ENCODE measurements around the gene CD300H.

The CD300H gene

DNA sequence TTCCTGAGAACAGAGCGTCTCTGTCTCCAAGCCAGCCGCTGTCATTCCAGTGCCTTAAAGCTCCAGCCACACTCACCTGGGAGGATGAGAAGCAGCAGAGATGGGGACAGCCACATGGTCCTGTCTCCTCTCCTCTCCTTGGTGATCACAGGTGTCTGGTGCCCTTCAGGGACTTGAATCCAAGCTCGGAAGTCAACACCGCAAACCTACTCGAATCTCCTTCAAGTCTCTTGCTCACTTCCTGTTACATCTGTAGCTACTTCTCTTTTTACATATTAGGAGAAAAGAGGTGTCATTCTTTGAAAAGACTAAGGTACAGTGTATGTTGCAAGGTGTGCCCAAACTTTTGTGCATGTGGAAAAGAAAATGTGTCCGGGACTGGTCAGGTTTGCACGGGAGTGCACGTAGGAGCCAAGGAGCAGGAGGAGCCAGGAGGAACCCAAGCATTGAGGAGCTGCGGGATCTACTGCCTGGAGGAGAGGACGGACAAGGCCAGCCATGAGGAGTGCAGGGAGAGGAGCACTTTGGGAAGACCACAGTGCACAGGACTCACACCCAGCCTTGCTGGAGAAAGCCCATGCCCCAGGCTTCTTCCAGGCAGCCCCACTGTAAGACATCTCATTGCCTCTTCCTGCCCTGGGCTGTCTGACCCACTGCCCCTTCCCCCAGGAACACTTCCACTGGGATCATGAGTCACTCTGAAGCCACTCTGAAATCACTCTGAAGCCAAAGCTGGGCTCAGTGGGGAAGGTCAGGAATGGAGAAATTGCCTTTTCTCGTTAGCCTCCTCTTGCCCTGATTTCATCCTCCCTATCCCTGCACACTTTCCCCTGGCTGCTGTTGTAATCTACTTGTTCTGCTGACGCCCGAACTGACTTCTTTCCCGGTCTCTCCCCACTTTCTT, 25.0 kb upstream of the CD300H start, which contains the start of gene CD300LD:
Gene CD300LD, minus strand, starts transcription at position 197 of the 904 bp plus-strand sequence. Its CDS starts 81 bp downstream, at position 116.
- no peak for TF ChIP-seq RAD21 (IDR thresholded peaks at IDR 0.05; ENCODE audit: low read depth)
- no peak for TF ChIP-seq TEAD4 (IDR thresholded peaks at IDR 0.05)
- TF ChIP-seq ZBTB7A (IDR thresholded peaks at IDR 0.05; ENCODE audit: low read depth): no peak
- no peak for TF ChIP-seq NFIC (IDR thresholded peaks at IDR 0.05)
- no peak for TF ChIP-seq EGR1 (IDR thresholded peaks at IDR 0.05)
- no peak for TF ChIP-seq YY1 (IDR thresholded peaks at IDR 0.05; ENCODE audit: low read depth)
- no peak for TF ChIP-seq EP300 (IDR thresholded peaks at IDR 0.05; ENCODE audit: borderline replicate concordance)
- TF ChIP-seq, protein P1, sequence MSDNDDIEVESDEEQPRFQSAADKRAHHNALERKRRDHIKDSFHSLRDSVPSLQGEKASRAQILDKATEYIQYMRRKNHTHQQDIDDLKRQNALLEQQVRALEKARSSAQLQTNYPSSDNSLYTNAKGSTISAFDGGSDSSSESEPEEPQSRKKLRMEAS (IDR thresholded peaks at IDR 0.05): no peak
- no peak for TF ChIP-seq CEBPB (IDR thresholded peaks at IDR 0.05)
- TF ChIP-seq, protein P2, sequence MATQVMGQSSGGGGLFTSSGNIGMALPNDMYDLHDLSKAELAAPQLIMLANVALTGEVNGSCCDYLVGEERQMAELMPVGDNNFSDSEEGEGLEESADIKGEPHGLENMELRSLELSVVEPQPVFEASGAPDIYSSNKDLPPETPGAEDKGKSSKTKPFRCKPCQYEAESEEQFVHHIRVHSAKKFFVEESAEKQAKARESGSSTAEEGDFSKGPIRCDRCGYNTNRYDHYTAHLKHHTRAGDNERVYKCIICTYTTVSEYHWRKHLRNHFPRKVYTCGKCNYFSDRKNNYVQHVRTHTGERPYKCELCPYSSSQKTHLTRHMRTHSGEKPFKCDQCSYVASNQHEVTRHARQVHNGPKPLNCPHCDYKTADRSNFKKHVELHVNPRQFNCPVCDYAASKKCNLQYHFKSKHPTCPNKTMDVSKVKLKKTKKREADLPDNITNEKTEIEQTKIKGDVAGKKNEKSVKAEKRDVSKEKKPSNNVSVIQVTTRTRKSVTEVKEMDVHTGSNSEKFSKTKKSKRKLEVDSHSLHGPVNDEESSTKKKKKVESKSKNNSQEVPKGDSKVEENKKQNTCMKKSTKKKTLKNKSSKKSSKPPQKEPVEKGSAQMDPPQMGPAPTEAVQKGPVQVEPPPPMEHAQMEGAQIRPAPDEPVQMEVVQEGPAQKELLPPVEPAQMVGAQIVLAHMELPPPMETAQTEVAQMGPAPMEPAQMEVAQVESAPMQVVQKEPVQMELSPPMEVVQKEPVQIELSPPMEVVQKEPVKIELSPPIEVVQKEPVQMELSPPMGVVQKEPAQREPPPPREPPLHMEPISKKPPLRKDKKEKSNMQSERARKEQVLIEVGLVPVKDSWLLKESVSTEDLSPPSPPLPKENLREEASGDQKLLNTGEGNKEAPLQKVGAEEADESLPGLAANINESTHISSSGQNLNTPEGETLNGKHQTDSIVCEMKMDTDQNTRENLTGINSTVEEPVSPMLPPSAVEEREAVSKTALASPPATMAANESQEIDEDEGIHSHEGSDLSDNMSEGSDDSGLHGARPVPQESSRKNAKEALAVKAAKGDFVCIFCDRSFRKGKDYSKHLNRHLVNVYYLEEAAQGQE (IDR thresholded peaks at IDR 0.05; ENCODE audit: low read depth): no peak
- TF ChIP-seq CREB1 (IDR thresholded peaks at IDR 0.05; ENCODE audit: low read depth): no peak
- TF ChIP-seq, protein P3, sequence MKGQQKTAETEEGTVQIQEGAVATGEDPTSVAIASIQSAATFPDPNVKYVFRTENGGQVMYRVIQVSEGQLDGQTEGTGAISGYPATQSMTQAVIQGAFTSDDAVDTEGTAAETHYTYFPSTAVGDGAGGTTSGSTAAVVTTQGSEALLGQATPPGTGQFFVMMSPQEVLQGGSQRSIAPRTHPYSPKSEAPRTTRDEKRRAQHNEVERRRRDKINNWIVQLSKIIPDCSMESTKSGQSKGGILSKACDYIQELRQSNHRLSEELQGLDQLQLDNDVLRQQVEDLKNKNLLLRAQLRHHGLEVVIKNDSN (IDR thresholded peaks at IDR 0.05): no peak
- TF ChIP-seq TCF12 (IDR thresholded peaks at IDR 0.05; ENCODE audit: low read depth): no peak
- TF ChIP-seq TAF1 (IDR thresholded peaks at IDR 0.05; ENCODE audit: low read depth): no peak

DNA sequence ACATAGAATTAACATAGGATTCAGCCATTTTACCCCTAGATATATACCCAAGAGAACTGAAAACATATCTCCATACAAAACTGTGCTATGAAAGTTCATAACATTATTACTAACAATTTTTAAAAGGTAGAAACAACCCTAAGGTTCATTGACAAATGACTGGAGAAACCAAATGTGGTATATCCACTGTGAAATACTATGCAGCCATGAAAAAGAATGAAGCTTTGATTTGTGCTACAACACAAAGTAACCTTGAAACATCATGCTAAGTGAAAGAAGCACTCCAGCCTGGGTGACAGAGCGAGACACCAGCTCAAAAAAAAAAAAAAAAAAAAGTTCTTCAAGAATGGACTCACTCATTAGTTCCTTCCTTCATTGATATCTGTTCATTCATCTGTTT, 24.2 kb upstream of the CD300H start:
- TF ChIP-seq FOXM1 (IDR thresholded peaks at IDR 0.05; ENCODE audit: borderline replicate concordance, low read depth) (no peak), TCF12 (IDR thresholded peaks at IDR 0.05; ENCODE audit: low read depth) (no peak), EGR1 (IDR thresholded peaks at IDR 0.05) (no peak), RAD21 (IDR thresholded peaks at IDR 0.05; ENCODE audit: low read depth) (no peak), EP300 (IDR thresholded peaks at IDR 0.05; ENCODE audit: borderline replicate concordance) (no peak), NFIC (IDR thresholded peaks at IDR 0.05) (no peak), YY1 (IDR thresholded peaks at IDR 0.05; ENCODE audit: low read depth) (no peak), ZBTB7A (IDR thresholded peaks at IDR 0.05; ENCODE audit: low read depth) (no peak), TEAD4 (IDR thresholded peaks at IDR 0.05) (no peak), TAF1 (IDR thresholded peaks at IDR 0.05; ENCODE audit: low read depth) (no peak), CEBPB (IDR thresholded peaks at IDR 0.05) (no peak), CREB1 (IDR thresholded peaks at IDR 0.05; ENCODE audit: low read depth) (no peak)
- TF ChIP-seq, protein P1 (IDR thresholded peaks at IDR 0.05): no peak
- TF ChIP-seq, protein P2 (IDR thresholded peaks at IDR 0.05; ENCODE audit: low read depth): no peak
- TF ChIP-seq, protein P3 (IDR thresholded peaks at IDR 0.05): no peak

DNA sequence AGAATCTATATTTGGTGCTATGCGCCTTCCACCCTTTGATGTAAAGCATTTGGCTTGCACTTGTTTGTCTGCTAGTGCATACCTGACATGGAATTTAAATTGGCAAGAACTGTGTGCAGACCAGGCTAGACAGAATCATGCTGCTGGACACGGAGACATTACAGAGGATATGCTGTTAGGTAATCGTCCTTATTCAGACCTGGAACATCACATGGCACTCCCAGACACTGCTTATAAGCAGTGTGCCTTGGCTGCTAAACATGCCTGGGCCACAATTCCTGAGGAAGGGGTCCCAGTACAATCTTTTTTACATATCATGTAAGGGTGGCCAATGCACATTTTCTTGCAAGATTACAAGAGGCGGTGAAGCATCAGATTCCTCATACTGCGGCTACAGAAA, 18.4 kb upstream of the CD300H start:
- TF ChIP-seq RAD21 (IDR thresholded peaks at IDR 0.05; ENCODE audit: low read depth): no peak
- no peak for TF ChIP-seq EGR1 (IDR thresholded peaks at IDR 0.05)

DNA sequence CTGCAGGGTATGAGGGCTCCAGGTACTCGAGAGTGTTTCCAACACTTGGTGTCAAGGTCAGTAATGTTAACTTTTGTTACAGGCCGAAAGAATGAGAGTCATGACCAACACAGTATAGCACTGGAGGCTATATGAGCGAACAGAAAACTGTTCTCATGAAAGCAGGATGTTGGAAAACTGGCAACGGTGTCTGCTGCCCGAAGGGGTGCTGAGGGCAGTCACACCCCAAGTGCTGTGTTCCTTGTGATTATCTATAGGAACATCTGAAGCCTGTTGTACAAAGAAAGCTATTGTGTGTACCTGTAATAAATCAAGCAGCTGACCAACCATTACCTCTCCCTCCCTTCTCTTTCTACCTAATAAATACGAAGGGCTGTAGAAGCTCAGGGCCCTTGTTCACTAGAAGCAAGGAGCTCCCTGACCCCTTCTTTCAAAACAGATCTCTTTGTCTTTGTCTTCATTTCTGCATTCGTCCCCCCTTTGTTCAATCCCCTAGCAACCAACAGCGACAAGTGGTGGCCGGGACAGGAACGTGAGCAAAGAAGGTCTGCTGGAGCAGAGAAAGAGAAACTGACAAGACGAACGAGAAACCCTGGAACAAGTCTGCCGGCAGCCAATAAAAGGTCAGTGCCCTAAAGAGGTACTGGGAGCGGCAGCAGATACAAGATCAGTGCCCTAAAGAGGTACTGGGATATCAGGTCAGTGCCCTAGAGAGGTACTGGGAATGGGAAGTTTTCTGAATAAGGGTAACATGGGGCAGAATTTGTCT, 17.2 kb upstream of the CD300H start:
- no peak for TF ChIP-seq ZBTB7A (IDR thresholded peaks at IDR 0.05; ENCODE audit: low read depth)
- TF ChIP-seq, protein P1 (IDR thresholded peaks at IDR 0.05): no peak
- no peak for TF ChIP-seq FOXM1 (IDR thresholded peaks at IDR 0.05; ENCODE audit: borderline replicate concordance, low read depth)
- TF ChIP-seq EP300 (IDR thresholded peaks at IDR 0.05; ENCODE audit: borderline replicate concordance): no peak
- TF ChIP-seq TAF1 (IDR thresholded peaks at IDR 0.05; ENCODE audit: low read depth): no peak
- no peak for TF ChIP-seq EGR1 (IDR thresholded peaks at IDR 0.05)
- TF ChIP-seq CEBPB (IDR thresholded peaks at IDR 0.05): no peak
- TF ChIP-seq, protein P2 (IDR thresholded peaks at IDR 0.05; ENCODE audit: low read depth): no peak
- TF ChIP-seq, protein P3 (IDR thresholded peaks at IDR 0.05): no peak
- TF ChIP-seq RAD21 (IDR thresholded peaks at IDR 0.05; ENCODE audit: low read depth): no peak
- no peak for TF ChIP-seq NFIC (IDR thresholded peaks at IDR 0.05)
- TF ChIP-seq YY1 (IDR thresholded peaks at IDR 0.05; ENCODE audit: low read depth): no peak
- TF ChIP-seq TCF12 (IDR thresholded peaks at IDR 0.05; ENCODE audit: low read depth): no peak
- TF ChIP-seq TEAD4 (IDR thresholded peaks at IDR 0.05): no peak
- TF ChIP-seq CREB1 (IDR thresholded peaks at IDR 0.05; ENCODE audit: low read depth): no peak

Measured in Ishikawa (cell line).